HCT116 (cell line): ENCODE results near the gene PPIG. TPM values are rescaled to one million over a fixed set of nuclear protein-coding genes. Genes with fewer than 3 reads are reported as not detected.
"Not testable (repeated sequence)": the region's sequence is repeated elsewhere in the genome, so short reads cannot be mapped to it uniquely, and the experiment has no call there.

Experiments used
- ATAC-seq: fragments of 200-7000 bp; cut with Tn5 transposase; 2 replicates; pipeline ENCODE4 v1.9.1; 2020; ENCODE audit warnings: mild to moderate bottlenecking, moderate library complexity
- BruUV-seq: library from RNA; stranded (reverse); fragments of 400-500 nt; replicated peaks from 2 replicates; lab custom pipeline; 2021; lab: Mats Ljungman, UMichigan
- CTCF ChIA-PET: fragments of 300-600 bp; sonication (Branson Sonifier 250); formaldehyde crosslinking; loops from one replicate; lab custom pipeline; 2021; ENCODE audit warnings: antibody characterized with exemption; lab: Charles Lee
- POLR2A ChIA-PET: fragments of 300-600, 350-600 bp; sonication (Branson Sonifier 250); formaldehyde crosslinking; loops from one replicate; lab custom pipeline; 2021; ENCODE audit warnings: antibody characterized with exemption; lab: Charles Lee
- RAD21 ChIA-PET, 2 experiments: fragments of 300-600 bp; sonication (Branson Sonifier 250); formaldehyde crosslinking; loops; one replicate each; lab custom pipeline; 2023; ENCODE audit warnings: low total read pairs in 2 of 2; ENCODE audit not compliant: uncharacterized antibody in 2 of 2, unreplicated experiment in 2 of 2, low non-redundant PET in 1 of 2; lab: Charles Lee
- DNase-seq: peaks from one replicate; pipeline ENCODE4 v3.0.0-alpha.2; 2010; ENCODE audit warnings: low read depth, low spot score
- H2AFZ ChIP-seq: fragments of 200-600 bp; shearing (Covaris generic), sonication (generic); 2 replicates; pipeline ENCODE4 v1.6.1; 2017; ENCODE audit warnings: low read depth, mixed run types, mixed read lengths, antibody characterized with exemption, low read length; ENCODE audit not compliant: poor library complexity, severe bottlenecking
- H3K27ac ChIP-seq: 2 replicates; pipeline ENCODE4 v1.5.1; 2012; ENCODE audit warnings: low read depth, low read length
- H3K27me3 ChIP-seq: fragments of 200-600 bp; sonication (generic); 2 replicates; pipeline ENCODE4 v1.6.1; 2016; ENCODE audit warnings: mixed run types, low read length, mixed read lengths; ENCODE audit not compliant: insufficient read depth
- H3K36me3 ChIP-seq, 2 experiments: fragments of 200-500 bp in 1 of 2; fragments of 200-600 bp in 1 of 2; sonication (Bioruptor generic) in 1 of 2; sonication (generic) in 1 of 2; 2 replicates each; pipeline versions ENCODE4 v1.5.1 to v1.6.1; 2014 to 2016; ENCODE audit warnings: low read length in 2 of 2, inconsistent platforms in 1 of 2, mixed read lengths in 1 of 2, mixed run types in 1 of 2; ENCODE audit not compliant: insufficient read depth in 2 of 2, control insufficient read depth in 1 of 2
- H3K4me1 ChIP-seq, 2 experiments: fragments of 200-600 bp in 1 of 2; sonication (generic) in 1 of 2; 2 replicates each; pipeline versions ENCODE4 v1.5.1 to v1.6.1; 2012 to 2017; ENCODE audit warnings: low read length in 2 of 2, inconsistent platforms in 1 of 2, mild to moderate bottlenecking in 1 of 2, mixed read lengths in 1 of 2, mixed run types in 1 of 2, moderate library complexity in 1 of 2; ENCODE audit not compliant: insufficient read depth in 2 of 2, control insufficient read depth in 1 of 2
- H3K4me2 ChIP-seq: fragments of 200-600 bp; sonication (generic); 2 replicates; pipeline ENCODE4 v1.6.1; 2017; ENCODE audit warnings: mixed run types, low read length, mixed read lengths
- H3K4me3 ChIP-seq, 2 experiments: fragments of 200-600 bp in 1 of 2; sonication (generic) in 1 of 2; replicated peaks in 1 of 2; 2 replicates each; pipeline ENCODE4 v1.5.1; 2011 to 2016; ENCODE audit warnings: low read length in 2 of 2, control low read depth in 1 of 2, low read depth in 1 of 2, mild to moderate bottlenecking in 1 of 2, mixed read lengths in 1 of 2, mixed run types in 1 of 2
- H3K79me2 ChIP-seq: fragments of 200-600 bp; sonication (generic); 2 replicates; pipeline ENCODE4 v1.6.1; 2017; ENCODE audit warnings: mild to moderate bottlenecking, mixed run types, low read length, moderate library complexity, mixed read lengths; ENCODE audit not compliant: insufficient read depth
- H3K9ac ChIP-seq: fragments of 200-600 bp; sonication (generic); 2 replicates; pipeline ENCODE4 v1.6.1; 2016; ENCODE audit warnings: low read length, mixed read lengths
- H3K9me2 ChIP-seq: fragments of 200-600 bp; sonication (generic), shearing (Covaris generic); 2 replicates; pipeline ENCODE4 v1.6.1; 2017; ENCODE audit warnings: mixed run types, mild to moderate bottlenecking, moderate library complexity; ENCODE audit not compliant: insufficient read depth
- H3K9me3 ChIP-seq, 2 experiments: fragments of 200-500 bp in 1 of 2; fragments of 200-600 bp in 1 of 2; sonication (Bioruptor generic) in 1 of 2; sonication (generic) in 1 of 2; 2 replicates each; pipeline ENCODE4 v1.6.1; 2014 to 2017; ENCODE audit warnings: low read length in 2 of 2, mixed read lengths in 2 of 2, inconsistent platforms in 1 of 2, low read depth in 1 of 2, mild to moderate bottlenecking in 1 of 2, mixed run types in 1 of 2, moderate library complexity in 1 of 2; ENCODE audit not compliant: control insufficient read depth in 1 of 2, insufficient read depth in 1 of 2
- H4K20me1 ChIP-seq: fragments of 200-600 bp; sonication (generic), shearing (Covaris generic); 2 replicates; pipeline ENCODE4 v1.6.1; 2017; ENCODE audit warnings: mixed run types, mild to moderate bottlenecking, moderate library complexity; ENCODE audit not compliant: insufficient read depth
- CEBPB ChIP-seq: IDR thresholded peaks from 2 replicates; pipeline ENCODE4 v1.6.1; 2012; ENCODE audit warnings: low read depth
- EZH2phosphoT487 ChIP-seq: fragments of 200-600 bp; IDR thresholded peaks from 2 replicates; pipeline ENCODE4 v1.6.1; 2018; ENCODE audit warnings: antibody characterized with exemption, borderline replicate concordance
- FOSL1 ChIP-seq: IDR thresholded peaks from 2 replicates; pipeline ENCODE4 v1.6.1; 2012; ENCODE audit warnings: low read depth
- JUND ChIP-seq: IDR thresholded peaks from 2 replicates; pipeline ENCODE4 v1.6.1; 2012
- MAX ChIP-seq: IDR thresholded peaks from 2 replicates; pipeline ENCODE4 v1.6.1; 2012
- POLR2A ChIP-seq: IDR thresholded peaks from 2 replicates; pipeline ENCODE4 v1.7.0; 2011; ENCODE audit warnings: borderline replicate concordance; ENCODE audit not compliant: insufficient read depth, insufficient read length; ENCODE audit errors: extremely low read depth
- POLR2AphosphoS5 ChIP-seq: IDR thresholded peaks from 2 replicates; pipeline ENCODE4 v1.6.1; 2011; ENCODE audit warnings: mild to moderate bottlenecking, low read depth, low read length, moderate library complexity
- SRF ChIP-seq: IDR thresholded peaks from 2 replicates; pipeline ENCODE4 v1.6.1; 2012; ENCODE audit warnings: low read depth
- TCF7L2 ChIP-seq: IDR thresholded peaks from 2 replicates; pipeline ENCODE4 v1.7.0; 2011; ENCODE audit warnings: borderline replicate concordance, inconsistent platforms; ENCODE audit not compliant: insufficient read depth, insufficient read length; ENCODE audit errors: extremely low read depth
- YY1 ChIP-seq: IDR thresholded peaks from 2 replicates; pipeline ENCODE4 v1.6.1; 2011; ENCODE audit warnings: low read length, low read depth, moderate library complexity, mild to moderate bottlenecking; ENCODE audit not compliant: insufficient replicate concordance; ENCODE audit errors: extremely low read depth
- ZBTB33 ChIP-seq: IDR thresholded peaks from 2 replicates; pipeline ENCODE4 v1.6.1; 2011; ENCODE audit warnings: mild to moderate bottlenecking, low read length, moderate library complexity; ENCODE audit not compliant: insufficient replicate concordance; ENCODE audit errors: extremely low read depth
- ZFX ChIP-seq: fragments of 450-650 bp; IDR thresholded peaks from 2 replicates; pipeline ENCODE4 v1.6.1; 2017
- intact Hi-C: fragments of 100-400 bp; cut with micrococcal nuclease; formaldehyde crosslinking; loops from 2 replicates; pipeline ENCODE4 v1.10.0; 2022
- total RNA-seq: library from RNA; stranded (reverse); gene quantifications from one replicate; pipeline ENCODE4 v1.2.1, GENCODE V29; 2021; ENCODE audit not compliant: unreplicated experiment

The PPIG gene
- total RNA-seq, 1 experiment from 2014 or later = 55.3 TPM

GRCh38 chr2:169546756-169547155 is 37.4 kb upstream of the PPIG start:
- DNase-seq = no peak
- CTCF ChIA-PET = no interaction called here
- Histone ChIP-seq H3K79me2 (no peaks in the 10 kb centered on the region), H4K20me1 (no peaks in the 10 kb centered on the region), H3K4me3 (no peak overlapping the region), H3K36me3 (0 out of 4 replicates have a peak, but pooled peaks cover 0 to under 1% of the 10 kb centered on the region in 2 experiments), H3K9me2 (no peaks in the 10 kb centered on the region)
- no peak for ATAC-seq
- TF ChIP-seq ZFX (no peak), EZH2phosphoT487 (no peak), JUND (no peak), SRF (no peak)
- TF ChIP-seq, all 23 proteins: peak for 0
- H3K27ac ChIP-seq = no peak overlapping the region
- intact Hi-C loops = no loop called here
- POLR2A ChIA-PET = no interaction called here
- no peak overlapping the region for H2AFZ ChIP-seq
- RAD21 ChIA-PET = no interaction called here
- H3K9me3 ChIP-seq = no peaks in the 10 kb centered on the region
- no peak overlapping the region for H3K9ac ChIP-seq
- no peaks in the 10 kb centered on the region for H3K27me3 ChIP-seq
- H3K4me1 ChIP-seq = no peaks in the 10 kb centered on the region
- no peak overlapping the region for H3K4me2 ChIP-seq
- no TSS peak for BruUV-seq

- intact Hi-C loops = no loop called here
- BruUV-seq = no TSS peak
- Histone ChIP-seq H3K27me3 (no peaks in the 10 kb centered on the region), H3K27ac (no peak overlapping the region), H3K9ac (no peak overlapping the region), H3K9me2 (no peaks in the 10 kb centered on the region), H4K20me1 (no peaks in the 10 kb centered on the region), H3K4me2 (no peak overlapping the region), H3K4me1 (no peaks in the 10 kb centered on the region), H3K4me3 (no peak overlapping the region), H3K9me3 (no peaks in the 10 kb centered on the region), H3K36me3 (peaks cover 0 to 7% of the 10 kb centered on the region in 2 experiments; a peak in 2 of 4 replicates), H2AFZ (no peak overlapping the region), H3K79me2 (no peaks in the 10 kb centered on the region)
- RAD21 ChIA-PET = no interaction called here
- ATAC-seq (no peak), DNase-seq (no peak)
- POLR2A ChIA-PET = no interaction called here
- TF ChIP-seq YY1 (no peak), FOSL1 (no peak), POLR2A (no peak), MAX (no peak), TCF7L2 (no peak), ZFX (no peak), ZBTB33 (no peak), SRF (no peak), CEBPB (no peak), POLR2AphosphoS5 (no peak)
- CTCF ChIA-PET = no interaction called here
These were observed 22.8 kb upstream of the PPIG start for GRCh38 chr2:169561364-169561763.

- H3K27ac ChIP-seq, RAD21 ChIA-PET, H3K9ac ChIP-seq, BruUV-seq, H3K9me3 ChIP-seq, H3K4me2 ChIP-seq, CTCF ChIA-PET, H3K4me3 ChIP-seq, POLR2A ChIA-PET, H3K27me3 ChIP-seq, H4K20me1 ChIP-seq, intact Hi-C loops, ATAC-seq, DNase-seq, H3K36me3 ChIP-seq, H3K79me2 ChIP-seq, H2AFZ ChIP-seq, H3K4me1 ChIP-seq, H3K9me2 ChIP-seq: not testable (repeated sequence)
These were observed 22.1 kb upstream of the PPIG start for GRCh38 chr2:169562084-169562483.
